A549 (cell line): ENCODE results near the gene ZNF790. TPM values are rescaled to one million over a fixed set of nuclear protein-coding genes. Genes with fewer than 3 reads are reported as not detected.

Experiments used
- ATAC-seq, 2 experiments: fragments of 200-7000 bp in 1 of 2; fragments of >200 bp in 1 of 2; cut with Nextera tagmentation in 1 of 2; cut with Tn5 transposase in 1 of 2; 3 replicates each; pipeline versions ENCODE4 v1.8.0 to v1.9.1; 2018 to 2020; ENCODE audit warnings: mild to moderate bottlenecking in 1 of 2, moderate library complexity in 1 of 2
- CTCF ChIA-PET: fragments of 300-600 bp; sonication (Branson Sonifier 250); formaldehyde crosslinking; extraction: SDS; loops from one replicate; lab custom pipeline; 2021; ENCODE audit warnings: antibody characterized with exemption, inconsistent platforms; lab: Yijun Ruan, JAX
- POLR2A ChIA-PET: fragments of 350-600 bp; formaldehyde crosslinking; extraction: SDS; loops from one replicate; lab custom pipeline; 2021; ENCODE audit warnings: antibody characterized with exemption, inconsistent platforms; lab: Yijun Ruan, JAX
- DNase-seq, 2 experiments: peaks; one replicate each; pipeline versions ENCODE4 v3.0.0 to v3.0.0-alpha.2; 2011 to 2016; ENCODE audit warnings: low read depth in 1 of 2, low spot score in 1 of 2
- FAIRE-seq: peaks from 2 replicates; lab custom pipeline; 2011; peaks lifted over from hg19 to GRCh38; lab: Jason Lieb, UNC
- H3K27ac ChIP-seq, 2 experiments: fragments of >200 bp; sonication (Bioruptor Twin); formaldehyde crosslinking; 3 replicates each; pipeline ENCODE4 v1.5.1; 2016 to 2017
- H3K4me1 ChIP-seq: fragments of >200 bp; sonication (Bioruptor Twin); formaldehyde crosslinking; 3 replicates; pipeline ENCODE4 v1.6.1; 2016
- H3K4me2 ChIP-seq: fragments of >200 bp; sonication (Bioruptor Twin); formaldehyde crosslinking; 3 replicates; pipeline ENCODE4 v1.6.1; 2016
- H3K4me3 ChIP-seq: fragments of >200 bp; sonication (Bioruptor Twin); formaldehyde crosslinking; 3 replicates; pipeline ENCODE4 v1.5.1; 2016
- H3K9me3 ChIP-seq: fragments of >200 bp; sonication (Bioruptor Twin); formaldehyde crosslinking; 3 replicates; pipeline ENCODE4 v1.6.1; 2016
- BCL3 ChIP-seq: fragments of >200 bp; sonication (Bioruptor Twin); formaldehyde crosslinking; IDR thresholded peaks from 3 replicates; pipeline ENCODE4 v1.6.1; 2016
- CHD4 ChIP-seq: fragments of 200-600 bp; sonication (generic); IDR thresholded peaks from 2 replicates; pipeline ENCODE4 v1.6.1; 2016; ENCODE audit warnings: antibody characterized with exemption, mild to moderate bottlenecking, borderline replicate concordance
- CTCF ChIP-seq: fragments of >200 bp; sonication (Bioruptor Twin); formaldehyde crosslinking; IDR thresholded peaks from 3 replicates; pipeline ENCODE4 v1.5.1; 2016
- ELK1 ChIP-seq: fragments of 150-350 bp; IDR thresholded peaks from 2 replicates; pipeline ENCODE4 v1.6.1; 2014; ENCODE audit warnings: low read depth, mild to moderate bottlenecking, low read length
- HOXB13 ChIP-seq: fragments of 250-450 bp; sonication (Bioruptor Pico); IDR thresholded peaks from 2 replicates; pipeline ENCODE4 v1.5.0; 2020; ENCODE audit warnings: low read depth, mild to moderate bottlenecking, moderate library complexity
- KDM5A ChIP-seq: fragments of 200-600 bp; sonication (generic); IDR thresholded peaks from 2 replicates; pipeline ENCODE4 v1.6.1; 2016; ENCODE audit warnings: antibody characterized with exemption, mild to moderate bottlenecking
- MAFK ChIP-seq: fragments of 450-650 bp; IDR thresholded peaks from 2 replicates; pipeline ENCODE4 v1.6.1; 2014; ENCODE audit not compliant: partially characterized antibody
- MAX ChIP-seq: IDR thresholded peaks from 2 replicates; pipeline ENCODE4 v1.6.1; 2012
- MAZ ChIP-seq: fragments of 150-350 bp; IDR thresholded peaks from 2 replicates; pipeline ENCODE4 v1.6.1; 2014; ENCODE audit warnings: antibody characterized with exemption, low read depth, low read length, borderline replicate concordance
- PHF8 ChIP-seq: fragments of 200-600 bp; sonication (generic); IDR thresholded peaks from 2 replicates; pipeline ENCODE4 v1.6.1; 2016; ENCODE audit warnings: low read depth, mild to moderate bottlenecking, antibody characterized with exemption, moderate library complexity, borderline replicate concordance
- REST ChIP-seq: fragments of 200-600 bp; sonication (generic); IDR thresholded peaks from 2 replicates; pipeline ENCODE4 v1.6.1; 2016; ENCODE audit warnings: antibody characterized with exemption, mild to moderate bottlenecking, moderate library complexity
- SMC3 ChIP-seq: fragments of >200 bp; sonication (Bioruptor Twin); formaldehyde crosslinking; IDR thresholded peaks from 3 replicates; pipeline ENCODE4 v1.6.1; 2018; ENCODE audit warnings: inconsistent platforms
- TFCP2L1 ChIP-seq: fragments of 250-450 bp; sonication (Bioruptor Pico); IDR thresholded peaks from 2 replicates; pipeline ENCODE4 v1.5.0; 2021; ENCODE audit warnings: mild to moderate bottlenecking
- TP53 ChIP-seq: fragments of 250-450 bp; sonication (Bioruptor Pico); IDR thresholded peaks from 2 replicates; pipeline ENCODE4 v1.5.0; 2021; ENCODE audit warnings: mild to moderate bottlenecking, moderate library complexity
- WGBS: methylation state at CpG from one replicate; pipeline ENCODE4 v1.1.6; 2017; ENCODE audit errors: missing lambda C conversion rate; 5-methylcytosine and 5-hydroxymethylcytosine counted together
- polyA plus RNA-seq, 4 experiments: library from polyadenylated mRNA; depleted of rRNA in 3 of 4; stranded (reverse); fragments of >200 nt; fragmentation: RNase III in 1 of 4; extraction: RNeasy Plus Mini Kit Qiagen cat#74134 plus additional on column Dnase treatment in 1 of 4; gene quantifications; 2 replicates in 3 of 4; 3 replicates in 1 of 4; pipeline ENCODE4 v1.2.3, GENCODE V29; 2011 to 2017

Gene ZNF790
- polyA plus RNA-seq, 2 of the 4 experiments (the other 2 are of a cell fraction): 0.37 to 0.56 TPM

GRCh38 chr19:36805364-36805763 is 32.8 kb downstream of the ZNF790 start:
- CTCF ChIA-PET: interaction anchor here (0.7 kb wide), 1 partner anchor 453 kb away, joined by 3 read pairs; no protein-coding TSS in a partner anchor
- FAIRE-seq (no peak), DNase-seq (no peak), ATAC-seq (no peak)
- Histone ChIP-seq H3K9me3 (peaks cover 85% of the 10 kb centered on the region), H3K4me1 (no peaks in the 10 kb centered on the region), H3K4me2 (no peak overlapping the region), H3K4me3 (no peak overlapping the region), H3K27ac (no peak overlapping the region)
- peak; percentile 94 for TF ChIP-seq MAFK
- TF ChIP-seq KDM5A: no peak
- POLR2A ChIA-PET: no interaction called here
- 44% methylated on average over 1 of the region's 1 CpG for WGBS

- Histone ChIP-seq H3K9me3 (peaks cover 87% of the 10 kb centered on the region), H3K27ac (0 out of 6 replicates have a peak overlapping the region, but pooled peaks of 1 of the 2 experiments have one; percentile 36), H3K4me1 (no peaks in the 10 kb centered on the region), H3K4me2 (peak overlapping the region; percentile 38), H3K4me3 (peak overlapping the region; percentile 42)
- ChIA-PET CTCF (interaction anchor here (1.3 kb wide), 1 partner anchor 15 kb away, joined by 3 read pairs; no protein-coding TSS in a partner anchor), POLR2A (no interaction called here)
- ATAC-seq (no peak), FAIRE-seq (peak; percentile 13), DNase-seq (no peak)
- TF ChIP-seq MAZ (no peak), BCL3 (no peak), SMC3 (no peak), HOXB13 (0 out of 2 replicates have a peak, but pooled peaks have one; percentile 7)
- whole genome bisulfite sequencing: 16% methylated on average over 9 of the region's 9 CpGs
Measured at GRCh38 chr19:36797786-36798108, 40.4 kb downstream of the ZNF790 start.

GRCh38 chr19:36796714-36796992 is 41.5 kb downstream of the ZNF790 start:
- POLR2A ChIA-PET: no interaction called here

More at GRCh38 chr19:36796714-36796992, 41.5 kb downstream of the ZNF790 start:
- Histone ChIP-seq H3K4me2 (no peak overlapping the region), H3K4me1 (no peaks in the 10 kb centered on the region), H3K4me3 (peak overlapping the region; percentile 42), H3K27ac (no peak overlapping the region), H3K9me3 (peaks cover 91% of the 10 kb centered on the region)
- no peak for DNase-seq
- TF ChIP-seq MAX: no peak
- no peak for TF ChIP-seq CTCF
- TF ChIP-seq ELK1: no peak
- no peak for TF ChIP-seq TP53 (CRISPR knock-in tag)
- no peak for TF ChIP-seq PHF8
- TF ChIP-seq REST: no peak
- TF ChIP-seq TFCP2L1 (CRISPR knock-in tag): no peak
- TF ChIP-seq CHD4: no peak
- FAIRE-seq: no peak
- 86% methylated on average over 19 of the region's 19 CpGs for WGBS
- CTCF ChIA-PET: interaction anchor here (1.0 kb wide), 1 partner anchor 252 kb away, joined by 3 read pairs; no protein-coding TSS in a partner anchor
- no peak for ATAC-seq
